Activated B cell treated with CpG ODN at 0.5 μM for 24 hours (primary cell): Measurements from ENCODE around the gene SEC31B. TPM values are rescaled to one million over a fixed set of nuclear protein-coding genes. Genes with fewer than 3 reads are reported as not detected.

ENCODE experiments used
- ATAC-seq: fragments of 200-7000 bp; cut with Tn5 transposase; one replicate; pipeline ENCODE4 v1.10.0; 2021; ENCODE audit warnings: low read depth, mild to moderate bottlenecking, moderate library complexity
- CTCF ChIA-PET: fragments of 350-600 bp; sonication (Branson Sonifier 250); formaldehyde crosslinking; loops from one replicate; lab custom pipeline; 2021; ENCODE audit warnings: antibody characterized with exemption; lab: Charles Lee
- POLR2A ChIA-PET: fragments of 350-600 bp; sonication (Branson Sonifier 250); formaldehyde crosslinking; loops from one replicate; lab custom pipeline; 2021; ENCODE audit warnings: antibody characterized with exemption; lab: Charles Lee
- DNase-seq: peaks from one replicate; pipeline ENCODE4 v3.0.0; 2022
- H3K27ac Mint-ChIP-seq: one replicate; pipeline ENCODE4 v1.8.0; 2020; ENCODE audit warnings: mixed read lengths
- H3K27me3 Mint-ChIP-seq: one replicate; pipeline ENCODE4 v1.8.0; 2021; ENCODE audit warnings: mixed read lengths
- H3K36me3 Mint-ChIP-seq: one replicate; pipeline ENCODE4 v1.8.0; 2021; ENCODE audit warnings: low read depth, mixed read lengths
- H3K4me1 Mint-ChIP-seq: one replicate; pipeline ENCODE4 v1.8.0; 2021; ENCODE audit warnings: mixed read lengths
- H3K4me3 Mint-ChIP-seq: one replicate; pipeline ENCODE4 v1.8.0; 2020; ENCODE audit warnings: mild to moderate bottlenecking, mixed read lengths
- H3K9me3 Mint-ChIP-seq: one replicate; pipeline ENCODE4 v1.8.0; 2020; ENCODE audit warnings: mixed read lengths
- CTCF ChIP-seq: fragments of 200-600 bp; IDR thresholded peaks from one replicate; pipeline ENCODE4 v1.8.0; 2022; ENCODE audit warnings: antibody characterized with exemption, mild to moderate bottlenecking
- intact Hi-C: fragments of 100-400 bp; cut with micrococcal nuclease; formaldehyde crosslinking; loops from one replicate; pipeline ENCODE4 v1.15.1; 2024
- total RNA-seq: library from RNA; stranded (reverse); gene quantifications from 2 replicates; pipeline ENCODE4 v1.2.3, GENCODE V29; 2022

The SEC31B gene
- total RNA-seq, 1 donor from 2014 or later, result 21.6 TPM

- Mint-ChIP-seq H3K4me1 (peaks cover 9% of the 10 kb centered on the region), H3K36me3 (peaks cover 2% of the 10 kb centered on the region), H3K4me3 (no peak overlapping the region), H3K27me3 (peaks cover 28% of the 10 kb centered on the region), H3K27ac (no peak overlapping the region), H3K9me3 (peaks cover 2% of the 10 kb centered on the region)
- no peak for DNase-seq
- ChIA-PET CTCF (no interaction called here), POLR2A (no interaction called here)
- intact Hi-C loops, result no loop called here
- ATAC-seq, result no peak
- no peak for TF ChIP-seq CTCF
Observed at GRCh38 chr10:100477970-100478369, 41.7 kb downstream of the SEC31B start.

- ATAC-seq (no peak), DNase-seq (no peak)
- Mint-ChIP-seq H3K36me3 (no peaks in the 10 kb centered on the region), H3K4me3 (no peak overlapping the region), H3K27ac (no peak overlapping the region), H3K27me3 (peaks cover 34% of the 10 kb centered on the region), H3K9me3 (no peaks in the 10 kb centered on the region), H3K4me1 (no peaks in the 10 kb centered on the region)
- intact Hi-C loops, result no loop called here
- no peak for TF ChIP-seq CTCF
- POLR2A ChIA-PET, result no interaction called here
- CTCF ChIA-PET, result no interaction called here
Observed at GRCh38 chr10:100470367-100470766, 49.3 kb downstream of the SEC31B start.

- ChIA-PET POLR2A (no interaction called here), CTCF (no interaction called here)
- Mint-ChIP-seq H3K4me3 (no peak overlapping the region), H3K9me3 (no peaks in the 10 kb centered on the region), H3K27ac (no peak overlapping the region), H3K4me1 (no peaks in the 10 kb centered on the region), H3K36me3 (no peaks in the 10 kb centered on the region), H3K27me3 (peaks cover 34% of the 10 kb centered on the region)
- no peak for ATAC-seq
- intact Hi-C loops, result no loop called here
- no peak for DNase-seq
- TF ChIP-seq CTCF, result no peak
Observed at GRCh38 chr10:100469756-100470155, 49.9 kb downstream of the SEC31B start.

GRCh38 chr10:100468978-100469377 lies 50.7 kb downstream of the SEC31B start:
- intact Hi-C loops, result no loop called here
- TF ChIP-seq CTCF, result no peak
- ChIA-PET CTCF (no interaction called here), POLR2A (no interaction called here)
- no peaks in the 10 kb centered on the region for H3K9me3 Mint-ChIP-seq
- H3K36me3 Mint-ChIP-seq, result no peaks in the 10 kb centered on the region
- no peak overlapping the region for H3K27ac Mint-ChIP-seq
- H3K4me1 Mint-ChIP-seq, result no peaks in the 10 kb centered on the region
- peaks cover 36% of the 10 kb centered on the region for H3K27me3 Mint-ChIP-seq
- no peak for DNase-seq
- no peak for ATAC-seq
- H3K4me3 Mint-ChIP-seq, result no peak overlapping the region

GRCh38 chr10:100468322-100468721 lies 51.3 kb downstream of the SEC31B start:
- intact Hi-C loops, result no loop called here
- no peak overlapping the region for H3K4me3 Mint-ChIP-seq
- CTCF ChIA-PET, result no interaction called here
- ATAC-seq, result no peak
- H3K27ac Mint-ChIP-seq, result no peak overlapping the region
- no peak for DNase-seq
- no peaks in the 10 kb centered on the region for H3K36me3 Mint-ChIP-seq
- no peak for TF ChIP-seq CTCF
- no peaks in the 10 kb centered on the region for H3K9me3 Mint-ChIP-seq
- POLR2A ChIA-PET, result no interaction called here
- no peaks in the 10 kb centered on the region for H3K4me1 Mint-ChIP-seq
- peaks cover 37% of the 10 kb centered on the region for H3K27me3 Mint-ChIP-seq
